H7 (cell line): Measurements from ENCODE around the gene SH3BP5L. TPM values are rescaled to one million over a fixed set of nuclear protein-coding genes. Genes with fewer than 3 reads are reported as not detected.

Experiments used
- DNase-seq: peaks from one replicate; pipeline ENCODE4 v3.0.0; 2012
- H3K27me3 ChIP-seq: 2 replicates; pipeline ENCODE4 v1.6.0; 2011; ENCODE audit warnings: mild to moderate bottlenecking, low read length; ENCODE audit not compliant: control insufficient read depth, insufficient read depth
- H3K36me3 ChIP-seq: replicated peaks from 2 replicates; pipeline ENCODE4 v1.5.1; 2011; ENCODE audit warnings: low read length; ENCODE audit not compliant: control insufficient read depth, insufficient read depth
- H3K4me3 ChIP-seq: 2 replicates; pipeline ENCODE4 v1.5.1; 2011; ENCODE audit warnings: low read depth, mild to moderate bottlenecking, control low read depth, low read length, moderate library complexity; ENCODE audit not compliant: insufficient read depth
- total RNA-seq: library from RNA; depleted of rRNA; stranded (reverse); fragments of >200 nt; shearing (Covaris generic); gene quantifications from 2 replicates; pipeline ENCODE4 v1.2.3, GENCODE V29; 2014

SH3BP5L gene
- total RNA-seq, 1 experiment from 2014 or later = 38.2 TPM

DNA sequence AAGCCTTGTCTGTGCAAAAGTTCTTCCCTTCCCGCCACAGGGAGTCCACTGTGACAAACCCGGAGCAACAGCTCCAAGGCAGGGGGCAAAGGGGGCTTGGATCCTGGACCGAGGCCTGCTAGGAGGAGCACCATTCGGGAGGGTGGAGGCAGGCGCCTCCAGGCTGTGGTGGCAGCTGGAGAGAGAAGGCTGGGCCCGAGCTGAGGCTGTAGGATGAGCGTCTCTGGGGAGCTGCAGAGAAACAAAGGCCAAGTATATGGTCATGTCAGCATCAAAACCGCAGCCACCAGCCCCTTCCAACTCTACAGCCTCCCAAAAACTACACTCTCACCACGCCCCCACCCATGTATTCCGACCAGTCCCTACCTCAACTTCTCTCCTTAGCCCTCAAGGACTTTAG, 579 bp downstream of the SH3BP5L start:
- peaks cover 1% of the 10 kb centered on the region; the same call in 1 of the 2 replicates for H3K27me3 ChIP-seq
- peaks cover 12% of the 10 kb centered on the region for H3K36me3 ChIP-seq
- no peak for DNase-seq
- peak overlapping the region; percentile 97 for H3K4me3 ChIP-seq

DNA sequence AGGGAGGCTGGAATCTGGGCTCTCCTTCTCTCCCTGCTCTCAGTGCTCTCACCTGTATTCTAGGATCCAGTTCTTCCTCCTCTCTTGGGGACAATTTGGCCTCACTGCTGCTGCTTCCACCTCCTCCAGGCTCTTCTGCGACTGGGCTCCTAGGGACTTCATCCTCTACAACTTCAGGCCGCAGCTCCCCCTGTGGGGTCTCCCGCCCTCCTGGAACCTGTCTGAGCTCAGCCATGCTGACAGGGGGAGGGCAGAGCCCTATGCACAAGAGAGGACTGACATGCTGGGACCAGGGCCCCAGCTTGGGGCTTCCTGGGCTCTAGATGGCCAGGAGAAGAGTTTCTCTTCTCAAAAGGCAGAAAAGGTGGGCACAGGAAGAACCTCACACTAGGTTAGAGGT, 1.0 kb downstream of the SH3BP5L start:
- no peak overlapping the region for H3K4me3 ChIP-seq
- no peak for DNase-seq
- H3K27me3 ChIP-seq = peaks cover 1% of the 10 kb centered on the region; the same call in 1 of the 2 replicates
- peaks cover 12% of the 10 kb centered on the region for H3K36me3 ChIP-seq

DNA sequence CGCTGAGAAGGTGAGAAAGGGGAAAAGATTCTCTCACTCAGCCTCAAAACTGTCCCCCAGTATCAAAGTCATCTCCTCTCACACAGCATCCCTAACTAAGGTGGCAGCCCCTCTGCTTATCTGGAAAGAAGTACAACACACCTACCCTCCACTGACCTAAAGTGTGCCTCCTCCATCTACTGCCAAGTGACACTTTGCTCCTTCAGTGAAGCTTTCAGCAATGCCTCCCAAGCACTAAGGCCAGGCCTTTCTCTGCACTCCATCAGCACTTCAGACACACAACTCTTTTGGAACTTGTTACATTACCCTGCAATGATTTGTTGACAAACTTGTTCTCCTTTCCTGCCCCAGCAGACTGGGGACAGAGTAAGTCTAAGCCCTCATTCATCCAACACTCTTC, 1.4 kb downstream of the SH3BP5L start:
- peaks cover 1% of the 10 kb centered on the region; the same call in 1 of the 2 replicates for H3K27me3 ChIP-seq
- no peak for DNase-seq
- H3K36me3 ChIP-seq = peaks cover 12% of the 10 kb centered on the region
- no peak overlapping the region for H3K4me3 ChIP-seq

DNA sequence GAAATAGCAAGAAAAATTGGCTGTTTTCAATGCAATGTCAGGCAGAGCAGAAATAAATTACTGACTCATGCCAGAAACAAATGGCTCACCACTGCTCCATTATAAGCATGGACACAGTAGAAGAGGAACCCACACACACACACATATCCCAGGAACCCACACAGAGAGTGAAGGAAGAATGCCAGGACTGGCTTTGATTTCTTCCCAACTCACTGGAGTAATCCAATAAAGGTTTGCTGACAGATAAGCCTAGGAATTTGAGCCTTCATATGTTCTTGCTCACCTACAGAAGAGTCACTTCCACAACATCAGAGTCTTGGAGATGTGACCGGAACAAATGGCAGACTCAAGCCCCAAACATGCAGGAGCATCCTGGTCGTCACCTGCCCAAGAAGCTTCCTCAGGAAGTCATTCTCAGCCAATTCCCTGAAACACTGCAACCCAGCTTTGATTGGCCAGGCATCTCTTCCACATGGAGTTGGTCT, 2.2 kb downstream of the SH3BP5L start:
- H3K36me3 ChIP-seq = peaks cover 12% of the 10 kb centered on the region
- H3K27me3 ChIP-seq = no peaks in the 10 kb centered on the region
- no peak for DNase-seq
- H3K4me3 ChIP-seq = no peak overlapping the region

DNA sequence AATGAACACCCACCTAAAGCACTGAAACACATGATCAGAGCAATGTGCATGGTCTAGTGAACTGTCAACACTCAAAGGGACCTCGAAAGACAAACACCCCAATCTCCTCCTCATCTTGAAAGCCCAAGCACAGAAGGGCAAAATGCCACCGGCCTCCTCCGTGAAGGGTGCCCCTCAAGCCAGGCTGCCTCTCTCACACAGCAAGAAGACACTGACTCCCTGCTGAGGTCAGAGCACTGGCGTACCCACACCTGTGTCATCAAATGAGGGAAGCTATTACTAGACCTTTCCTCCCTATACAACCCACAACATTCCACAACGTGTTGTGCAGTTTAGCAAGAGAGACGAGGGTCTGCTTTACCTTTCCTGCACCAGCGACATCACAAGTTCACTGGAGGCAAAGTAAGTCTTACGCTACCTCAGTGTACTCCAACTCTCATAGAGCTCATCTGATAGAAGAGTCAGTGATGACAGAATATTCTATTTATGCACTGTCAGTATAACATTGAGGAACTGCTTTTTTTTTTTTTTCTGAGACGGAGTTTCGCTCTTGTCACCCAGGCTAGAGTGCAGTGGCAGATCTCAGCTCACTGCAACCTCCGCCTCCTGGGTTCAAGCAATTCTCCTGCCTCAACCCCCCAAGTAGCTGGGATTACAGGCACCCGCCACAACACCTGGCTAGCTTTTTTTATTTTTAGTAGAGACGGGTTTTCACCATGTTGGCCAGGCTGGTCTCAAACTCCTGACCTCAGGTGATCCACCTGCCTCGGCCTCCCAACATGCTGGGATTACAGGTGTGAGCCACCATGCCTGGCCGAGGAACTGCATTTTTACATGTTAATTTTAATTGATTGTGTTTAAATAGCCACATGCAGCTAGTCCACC, 3.3 kb downstream of the SH3BP5L start:
- H3K27me3 ChIP-seq = no peaks in the 10 kb centered on the region
- no peak for DNase-seq
- peaks cover 12% of the 10 kb centered on the region for H3K36me3 ChIP-seq
- no peak overlapping the region for H3K4me3 ChIP-seq

DNA sequence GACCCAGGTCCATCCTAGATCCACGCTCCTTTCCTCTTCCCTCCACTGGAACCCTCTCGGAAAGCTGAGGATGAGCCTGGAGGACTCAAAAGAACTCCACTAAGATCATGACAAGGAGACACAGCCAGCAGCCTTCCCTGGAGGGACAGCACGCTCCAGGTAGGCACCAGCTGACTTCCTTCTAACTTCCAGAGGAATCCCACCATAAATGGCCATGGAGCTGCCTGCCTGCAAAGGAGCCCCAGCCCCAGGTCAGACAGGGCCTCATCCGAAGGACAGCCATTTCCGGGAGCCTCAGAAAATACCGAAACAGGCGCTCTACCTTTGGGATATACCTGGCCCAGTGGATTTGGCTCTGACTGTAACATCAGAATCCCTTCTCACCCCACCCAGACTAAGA, 4.1 kb downstream of the SH3BP5L start:
- no peaks in the 10 kb centered on the region for H3K27me3 ChIP-seq
- peaks cover 14% of the 10 kb centered on the region for H3K36me3 ChIP-seq
- H3K4me3 ChIP-seq = no peak overlapping the region
- DNase-seq = no peak

DNA sequence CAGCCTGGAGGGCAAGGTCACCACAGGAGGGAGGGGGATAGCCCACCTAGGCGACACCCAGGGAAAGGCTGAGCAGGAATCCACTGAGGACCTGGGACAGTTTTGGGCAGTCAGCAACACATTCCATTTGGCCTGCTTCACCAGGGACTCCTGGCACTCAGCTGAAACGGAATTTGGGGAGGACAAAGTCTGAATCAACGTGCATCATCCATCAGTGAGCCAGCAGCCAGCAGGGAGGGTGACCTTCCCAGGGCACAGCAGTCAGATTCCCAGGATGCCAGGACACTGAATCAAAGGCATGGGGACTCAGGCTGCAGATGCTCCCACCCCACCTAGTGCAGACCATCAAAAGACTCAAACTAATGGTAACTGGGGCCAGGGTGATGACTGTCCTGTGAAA, 4.6 kb downstream of the SH3BP5L start:
- no peaks in the 10 kb centered on the region for H3K27me3 ChIP-seq
- H3K4me3 ChIP-seq = no peak overlapping the region
- H3K36me3 ChIP-seq = peaks cover 18% of the 10 kb centered on the region
- DNase-seq = no peak

DNA sequence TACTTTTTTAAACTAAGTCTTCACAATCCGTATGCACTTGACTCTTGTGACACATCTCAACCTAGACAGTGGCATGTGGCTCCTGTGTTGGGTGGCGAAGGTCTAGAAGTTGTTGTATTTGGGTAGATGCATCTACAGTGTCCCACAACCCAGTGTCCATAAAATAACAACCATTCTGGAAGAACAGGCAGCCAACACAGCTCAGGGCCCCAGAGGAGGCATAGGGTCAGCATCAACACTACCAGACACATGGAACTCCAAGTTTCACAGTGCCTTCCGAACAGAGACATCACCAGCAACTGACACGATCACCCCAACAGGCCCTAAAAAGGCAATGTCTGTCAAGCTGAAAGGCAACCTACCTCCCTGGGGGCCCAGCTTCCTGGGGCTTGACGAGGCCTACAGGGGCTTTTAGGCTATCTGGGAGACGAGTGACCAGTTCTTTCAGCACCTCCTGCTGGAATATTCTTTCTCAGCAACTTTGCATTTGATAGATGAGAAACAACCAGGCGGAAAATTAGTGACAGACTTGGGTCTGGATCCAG, 5.6 kb downstream of the SH3BP5L start:
- peaks cover 18% of the 10 kb centered on the region for H3K36me3 ChIP-seq
- no peak for DNase-seq
- H3K4me3 ChIP-seq = no peak overlapping the region
- H3K27me3 ChIP-seq = no peaks in the 10 kb centered on the region

DNA sequence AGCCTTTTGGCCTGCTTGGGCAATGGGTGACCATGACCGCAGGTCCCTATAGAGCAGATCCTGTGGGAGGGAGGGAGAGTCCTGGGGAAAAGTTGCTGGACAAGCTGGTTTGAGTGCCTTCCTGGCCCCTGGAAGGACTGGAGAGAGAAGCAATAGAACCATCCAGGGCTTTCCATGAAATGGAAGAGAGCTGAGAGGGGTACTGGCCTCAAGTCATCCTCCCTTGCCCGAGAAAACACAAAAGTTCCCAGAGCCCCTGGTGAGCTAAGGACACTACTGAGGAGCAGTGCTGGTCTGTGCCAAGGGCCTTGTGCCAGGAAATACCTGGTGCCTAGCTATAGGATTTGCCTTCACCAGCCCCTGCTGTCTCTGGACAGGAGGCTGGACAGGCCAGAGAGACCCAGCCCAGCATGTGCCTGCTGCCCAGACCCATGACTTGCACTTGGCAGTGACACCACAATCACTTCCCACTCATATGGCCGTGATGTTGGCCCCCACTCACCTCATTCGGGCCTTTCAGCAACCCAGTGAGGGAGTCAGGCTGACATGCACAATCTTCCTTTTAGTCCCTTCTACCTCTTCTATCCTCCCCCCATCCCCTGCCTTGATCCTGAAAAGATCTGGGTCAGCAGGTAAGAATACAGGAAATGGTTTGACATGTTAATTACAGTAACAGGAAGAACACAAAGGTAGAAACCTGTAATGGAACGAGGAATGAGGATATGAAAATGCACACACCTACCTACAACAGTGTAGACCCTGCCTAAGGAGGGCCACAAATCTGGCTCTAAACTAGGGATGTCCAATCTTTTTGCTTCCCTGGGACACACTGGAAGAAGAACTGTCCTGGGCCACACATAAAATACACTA, 7.0 kb downstream of the SH3BP5L start:
- H3K36me3 ChIP-seq = peaks cover 20% of the 10 kb centered on the region
- no peak overlapping the region for H3K4me3 ChIP-seq
- DNase-seq = peak; percentile 21
- no peaks in the 10 kb centered on the region for H3K27me3 ChIP-seq

DNA sequence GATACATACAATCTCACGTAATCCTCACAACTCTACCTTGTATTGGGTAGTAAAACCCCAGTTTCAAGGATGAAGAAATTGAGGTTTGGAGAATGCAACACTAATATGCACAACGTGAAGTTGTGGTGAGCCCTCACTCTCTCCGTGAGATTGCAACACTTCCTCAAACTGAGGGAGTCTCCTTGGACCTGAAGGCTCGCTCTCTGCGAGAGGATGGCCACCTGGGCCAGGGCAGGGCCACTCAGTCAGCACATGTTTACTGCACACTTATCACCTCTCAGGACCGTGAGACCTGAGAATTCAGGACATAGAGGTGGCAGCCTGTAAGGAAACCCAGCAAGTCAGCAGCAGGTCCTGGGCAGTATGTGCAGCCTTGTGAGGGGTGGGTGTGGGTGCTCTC, 8.7 kb downstream of the SH3BP5L start:
- H3K4me3 ChIP-seq = no peak overlapping the region
- peaks cover 20% of the 10 kb centered on the region for H3K36me3 ChIP-seq
- DNase-seq = no peak
- no peaks in the 10 kb centered on the region for H3K27me3 ChIP-seq

DNA sequence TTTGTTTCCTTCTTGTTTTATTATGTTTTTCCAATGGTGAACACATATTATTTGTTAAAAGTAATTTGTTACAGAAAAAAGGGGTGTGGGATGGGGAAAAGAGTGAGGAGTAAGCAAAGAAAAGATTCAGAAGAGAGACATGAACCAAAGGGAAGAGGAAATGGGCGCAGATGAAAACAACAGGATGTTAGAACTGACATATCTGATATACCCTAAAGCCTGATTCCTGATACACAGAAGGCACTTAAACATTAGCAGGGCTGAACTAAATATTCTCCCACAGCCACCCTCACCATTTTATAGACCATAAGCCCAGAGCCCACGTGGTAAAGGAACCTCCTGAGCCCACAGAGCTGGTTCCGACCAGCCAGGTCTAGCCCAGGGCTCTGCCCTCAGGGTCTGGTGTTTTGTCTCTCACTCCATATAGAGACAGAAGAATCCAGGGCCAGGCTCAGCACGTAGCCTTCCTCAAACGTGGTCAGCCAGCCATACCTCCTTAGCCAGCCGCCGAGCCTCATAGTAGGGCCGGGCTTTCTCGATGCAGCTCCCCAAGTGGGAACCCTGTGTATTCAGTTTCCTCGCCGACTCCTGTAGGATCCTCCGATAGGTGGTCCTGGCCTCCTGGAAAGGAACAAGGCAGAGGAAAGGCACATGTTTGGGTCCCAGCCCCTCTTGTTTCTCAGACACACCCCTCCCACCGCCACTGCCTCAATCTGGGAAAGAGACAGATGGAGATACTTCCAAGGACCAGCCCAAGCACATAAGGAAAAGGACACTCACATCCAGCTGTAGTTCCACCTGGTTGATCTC, 9.5 kb downstream of the SH3BP5L start:
- Histone ChIP-seq H3K27me3 (no peaks in the 10 kb centered on the region), H3K4me3 (no peak overlapping the region), H3K36me3 (peaks cover 19% of the 10 kb centered on the region)
- no peak for DNase-seq

DNA sequence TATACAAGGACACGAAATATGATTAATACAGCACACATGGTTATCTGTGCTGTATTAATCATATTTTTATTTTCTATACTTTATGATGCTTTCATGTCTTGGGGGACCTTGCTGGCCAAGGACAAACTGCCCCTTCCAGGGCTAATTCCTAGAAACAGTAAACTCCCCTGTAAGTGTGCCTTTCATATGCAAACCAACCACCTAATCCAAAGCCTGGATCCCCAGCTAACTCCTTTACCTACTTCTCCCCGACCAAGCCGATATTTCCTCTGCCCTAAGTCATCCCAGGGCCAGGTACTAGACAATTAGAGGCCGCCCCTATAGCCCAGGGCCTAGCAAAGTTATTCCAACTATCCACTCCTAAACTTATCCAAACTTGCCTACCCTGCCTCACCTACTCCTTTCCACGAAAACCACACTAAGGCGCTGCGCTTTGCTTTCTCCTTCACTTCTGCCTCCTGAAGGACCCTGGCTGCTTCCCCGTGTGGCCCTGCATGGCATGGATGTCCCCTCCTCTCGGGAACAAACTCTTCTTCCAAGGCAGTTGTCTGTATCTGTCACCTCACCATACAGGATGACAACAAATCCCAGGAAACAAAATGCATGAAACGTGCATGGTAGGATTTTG, 10.2 kb downstream of the SH3BP5L start:
- Histone ChIP-seq H3K4me3 (no peak overlapping the region), H3K36me3 (peaks cover 19% of the 10 kb centered on the region), H3K27me3 (no peaks in the 10 kb centered on the region)
- peak; percentile 58 for DNase-seq

DNA sequence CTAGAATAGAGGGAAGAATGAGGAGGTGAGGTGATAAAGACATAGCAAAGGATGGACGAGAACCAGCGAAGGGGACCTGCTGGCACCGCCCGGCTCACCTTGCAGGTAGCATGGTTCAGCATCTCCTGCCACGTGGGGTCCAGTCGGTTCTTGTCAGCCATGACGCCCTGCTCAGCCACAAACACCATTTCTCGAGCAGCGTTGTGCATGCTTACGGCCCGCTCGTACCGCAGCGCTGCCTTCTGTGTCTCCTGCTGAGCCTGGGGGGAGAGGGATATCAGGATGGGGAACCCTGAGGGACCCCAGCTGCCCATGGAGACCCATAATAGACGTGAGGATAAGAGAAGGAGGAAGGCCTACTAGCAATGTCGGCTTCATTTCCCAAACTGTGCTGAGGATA, 11.4 kb downstream of the SH3BP5L start:
- Histone ChIP-seq H3K36me3 (peaks cover 19% of the 10 kb centered on the region), H3K27me3 (no peaks in the 10 kb centered on the region), H3K4me3 (no peak overlapping the region)
- no peak for DNase-seq
